Trophoblast cell (in vitro differentiated cells and primary cell): ENCODE measurements around the gene TMEM145.
A peak's percentile ranks its signal among the peaks of the same experiment; 100 is the strongest.

Experiments
- DNase-seq, 2 donors: peaks; one replicate each; pipeline ENCODE4 v3.0.0-alpha.2; 2016
- H2AFZ ChIP-seq: 2 replicates; pipeline ENCODE4 v1.6.1; 2013; ENCODE audit warnings: low read length, moderate library complexity, mild to moderate bottlenecking; ENCODE audit not compliant: insufficient read depth, poor library complexity
- H2AK5ac ChIP-seq: 2 replicates; pipeline ENCODE4 v1.6.1; 2013; ENCODE audit warnings: mild to moderate bottlenecking, low read length
- H2BK120ac ChIP-seq: 2 replicates; pipeline ENCODE4 v1.6.1; 2013; ENCODE audit warnings: low read length, mild to moderate bottlenecking, moderate library complexity; ENCODE audit not compliant: insufficient read depth, poor library complexity
- H2BK12ac ChIP-seq: 2 replicates; pipeline ENCODE4 v1.6.1; 2013; ENCODE audit warnings: mild to moderate bottlenecking, low read length, moderate library complexity
- H2BK5ac ChIP-seq: 2 replicates; pipeline ENCODE4 v1.6.1; 2013; ENCODE audit warnings: low read length, low read depth, moderate library complexity, mild to moderate bottlenecking; ENCODE audit not compliant: poor library complexity
- H3K14ac ChIP-seq: 2 replicates; pipeline ENCODE4 v1.6.1; 2013; ENCODE audit warnings: mild to moderate bottlenecking, low read length
- H3K18ac ChIP-seq: 2 replicates; pipeline ENCODE4 v1.6.1; 2013; ENCODE audit warnings: mild to moderate bottlenecking, low read length
- H3K23ac ChIP-seq: 2 replicates; pipeline ENCODE4 v1.6.1; 2013; ENCODE audit warnings: low read length
- H3K27ac ChIP-seq: 2 replicates; pipeline ENCODE4 v1.5.1; 2013; ENCODE audit warnings: low read depth, mild to moderate bottlenecking, inconsistent platforms, low read length, moderate library complexity
- H3K27me3 ChIP-seq: 2 replicates; pipeline ENCODE4 v1.6.1; 2013; ENCODE audit warnings: inconsistent platforms, mild to moderate bottlenecking, low read length, moderate library complexity; ENCODE audit not compliant: insufficient read depth
- H3K36me3 ChIP-seq, 2 experiments: 1 replicate in 1 of 2; 2 replicates in 1 of 2; pipeline ENCODE4 v1.6.1; 2013; ENCODE audit warnings: low read length in 2 of 2, mild to moderate bottlenecking in 2 of 2, moderate library complexity in 1 of 2; ENCODE audit not compliant: insufficient read depth in 2 of 2, control insufficient read depth in 1 of 2
- H3K4ac ChIP-seq: 2 replicates; pipeline ENCODE4 v1.6.1; 2013; ENCODE audit warnings: low read depth, mild to moderate bottlenecking, low read length, moderate library complexity
- H3K4me1 ChIP-seq, 2 experiments: 1 replicate in 1 of 2; 2 replicates in 1 of 2; pipeline ENCODE4 v1.6.1; 2013; ENCODE audit warnings: low read length in 2 of 2, mild to moderate bottlenecking in 2 of 2, moderate library complexity in 1 of 2; ENCODE audit not compliant: insufficient read depth in 2 of 2, control insufficient read depth in 1 of 2
- H3K4me2 ChIP-seq: 2 replicates; pipeline ENCODE4 v1.6.1; 2013; ENCODE audit warnings: inconsistent platforms, mild to moderate bottlenecking, low read length, moderate library complexity
- H3K4me3 ChIP-seq: 2 replicates; pipeline ENCODE4 v1.5.1; 2013; ENCODE audit warnings: mild to moderate bottlenecking, low read depth, low read length, inconsistent platforms
- H3K79me1 ChIP-seq: one replicate; pipeline ENCODE4 v1.6.1; 2013; ENCODE audit warnings: low read length
- H3K79me2 ChIP-seq: 2 replicates; pipeline ENCODE4 v1.6.1; 2013; ENCODE audit warnings: low read length, mild to moderate bottlenecking; ENCODE audit not compliant: control insufficient read depth, insufficient read depth, poor library complexity
- H3K9ac ChIP-seq: 2 replicates; pipeline ENCODE4 v1.6.1; 2013; ENCODE audit warnings: mild to moderate bottlenecking, low read length
- H3K9me3 ChIP-seq: 2 replicates; pipeline ENCODE4 v1.6.1; 2013; ENCODE audit warnings: low read depth, mild to moderate bottlenecking, control low read depth, inconsistent platforms, low read length; ENCODE audit not compliant: insufficient read depth
- H4K12ac ChIP-seq: 2 replicates; pipeline ENCODE4 v1.6.1; 2013; ENCODE audit warnings: low read depth, mild to moderate bottlenecking, low read length, moderate library complexity
- H4K8ac ChIP-seq: 2 replicates; pipeline ENCODE4 v1.6.1; 2013; ENCODE audit warnings: low read depth, mild to moderate bottlenecking, low read length, moderate library complexity
- H4K91ac ChIP-seq: one replicate; pipeline ENCODE4 v1.6.1; 2013; ENCODE audit warnings: low read depth, mild to moderate bottlenecking, low read length, moderate library complexity
- WGBS: extraction: QIAGEN DNeasy Blood & Tissue Kit; methylation state at CpG from one replicate; pipeline ENCODE4 v1.1.7; 2013; ENCODE audit warnings: missing lambda C conversion rate; ENCODE audit not compliant: insufficient read length, insufficient coverage; ENCODE audit errors: extremely low coverage; 5-methylcytosine and 5-hydroxymethylcytosine counted together

TMEM145 gene

DNA sequence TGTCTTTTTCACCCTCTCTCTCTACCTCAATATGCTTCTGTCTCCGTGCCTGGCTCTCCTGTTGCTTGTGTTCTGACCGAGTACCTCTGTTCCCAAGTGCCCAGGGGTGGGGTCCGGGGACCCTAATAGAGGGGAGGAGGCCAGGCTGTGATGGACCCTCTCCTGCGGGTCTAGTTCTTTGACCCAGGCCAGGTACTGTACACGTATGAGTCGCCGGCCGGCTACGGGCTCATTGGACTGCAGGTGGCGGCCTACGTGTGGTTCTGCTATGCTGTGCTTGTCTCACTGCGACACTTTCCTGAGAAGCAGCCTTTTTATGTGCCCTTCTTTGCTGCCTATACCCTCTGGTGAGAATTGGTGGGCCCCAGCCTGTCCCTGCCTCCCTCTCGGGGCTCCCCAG lies 4.4 kb downstream of the TMEM145 start:
- Histone ChIP-seq H2BK12ac (no peak overlapping the region), H3K9me3 (peaks cover 3% of the 10 kb centered on the region), H3K27ac (no peak overlapping the region), H3K27me3 (peaks cover 15% of the 10 kb centered on the region), H3K4me2 (no peak overlapping the region), H3K79me1 (no peaks in the 10 kb centered on the region), H4K12ac (no peak overlapping the region), H3K23ac (no peak overlapping the region), H3K4ac (no peak overlapping the region), H3K14ac (no peak overlapping the region), H2BK5ac (no peak overlapping the region), H4K91ac (no peak overlapping the region), H3K4me1 (peaks cover 3% of the 10 kb centered on the region in 2 experiments), H2AFZ (no peak overlapping the region), H4K8ac (no peak overlapping the region), H3K4me3 (no peak overlapping the region), H3K9ac (no peak overlapping the region), H3K18ac (no peak overlapping the region), H3K36me3 (no peaks in the 10 kb centered on the region), H2AK5ac (no peak overlapping the region), H2BK120ac (no peak overlapping the region), H3K79me2 (no peaks in the 10 kb centered on the region)
- no CpG with 5 or more reads among the region's 13 CpGs for WGBS
- no peak for DNase-seq

DNA sequence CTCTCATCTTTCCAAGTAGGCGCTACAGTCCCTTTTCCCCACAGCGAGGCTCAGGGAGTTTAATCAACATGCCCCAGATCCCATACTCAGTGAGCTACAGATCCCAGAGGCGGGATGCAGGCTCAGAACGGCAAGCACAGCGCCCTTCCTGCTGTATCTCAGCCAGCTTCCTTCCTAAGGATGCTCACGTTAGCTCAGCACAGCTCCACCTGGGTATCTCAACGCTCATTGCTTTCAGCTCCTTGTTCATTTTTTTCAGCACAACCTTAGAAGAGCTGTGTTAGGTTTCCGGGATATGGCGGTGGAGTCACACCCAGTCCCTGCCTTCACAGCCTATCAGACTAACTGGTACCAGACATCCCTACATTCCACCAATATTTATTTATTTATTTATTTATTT lies 9.2 kb downstream of the TMEM145 start:
- no peak overlapping the region for H2AFZ ChIP-seq
- no peak overlapping the region for H4K91ac ChIP-seq
- H4K12ac ChIP-seq: no peak overlapping the region
- H2BK12ac ChIP-seq: no peak overlapping the region
- H3K27me3 ChIP-seq: peaks cover 27% of the 10 kb centered on the region
- peaks cover 3% of the 10 kb centered on the region for H3K79me2 ChIP-seq
- H3K9ac ChIP-seq: no peak overlapping the region
- H3K9me3 ChIP-seq: peaks cover 2% of the 10 kb centered on the region
- H3K4me3 ChIP-seq: no peak overlapping the region
- H3K23ac ChIP-seq: no peak overlapping the region
- no peaks in the 10 kb centered on the region for H3K36me3 ChIP-seq
- H2BK5ac ChIP-seq: no peak overlapping the region
- no peak for DNase-seq
- H4K8ac ChIP-seq: no peak overlapping the region
- H3K18ac ChIP-seq: no peak overlapping the region
- peaks cover 5% of the 10 kb centered on the region for H3K79me1 ChIP-seq
- H2AK5ac ChIP-seq: no peak overlapping the region
- no peak overlapping the region for H3K14ac ChIP-seq
- no CpG with 5 or more reads among the region's 9 CpGs for WGBS
- H2BK120ac ChIP-seq: no peak overlapping the region
- H3K4me2 ChIP-seq: no peak overlapping the region
- no peak overlapping the region for H3K27ac ChIP-seq
- no peak overlapping the region for H3K4ac ChIP-seq
- H3K4me1 ChIP-seq: peaks cover 5% of the 10 kb centered on the region in 2 experiments

GRCh38 chr19:42323473-42323851 lies 10.4 kb downstream of the TMEM145 start:
- Histone ChIP-seq H3K18ac (no peak overlapping the region), H3K4ac (no peak overlapping the region), H3K4me1 (peaks cover 5% of the 10 kb centered on the region in 2 experiments), H4K91ac (no peak overlapping the region), H3K9ac (no peak overlapping the region), H2BK5ac (no peak overlapping the region), H3K4me2 (peak overlapping the region; percentile 4), H4K12ac (no peak overlapping the region), H3K79me2 (peaks cover 3% of the 10 kb centered on the region), H2AFZ (no peak overlapping the region), H3K27ac (no peak overlapping the region), H2AK5ac (no peak overlapping the region), H3K4me3 (no peak overlapping the region), H2BK12ac (no peak overlapping the region), H3K23ac (no peak overlapping the region), H3K79me1 (peaks cover 5% of the 10 kb centered on the region), H3K36me3 (no peaks in the 10 kb centered on the region), H4K8ac (no peak overlapping the region), H2BK120ac (no peak overlapping the region), H3K14ac (no peak overlapping the region), H3K9me3 (peaks cover 2% of the 10 kb centered on the region), H3K27me3 (peaks cover 27% of the 10 kb centered on the region)
- DNase-seq: no peak
- WGBS: no CpG with 5 or more reads among the region's 29 CpGs

GRCh38 chr19:42323852-42324654 lies 10.9 kb downstream of the TMEM145 start:
- no peak overlapping the region for H4K91ac ChIP-seq
- H3K4ac ChIP-seq: no peak overlapping the region
- WGBS: no CpG with 5 or more reads among the region's 92 CpGs
- H3K4me3 ChIP-seq: no peak overlapping the region
- peaks cover 2% of the 10 kb centered on the region for H3K9me3 ChIP-seq
- H3K4me2 ChIP-seq: peak overlapping the region; percentile 9
- H3K18ac ChIP-seq: no peak overlapping the region
- no peak overlapping the region for H4K12ac ChIP-seq
- no peak overlapping the region for H3K14ac ChIP-seq
- peaks cover 27% of the 10 kb centered on the region for H3K27me3 ChIP-seq
- no peak overlapping the region for H3K27ac ChIP-seq
- no peak overlapping the region for H3K9ac ChIP-seq
- DNase-seq: no peak
- no peaks in the 10 kb centered on the region for H3K36me3 ChIP-seq
- H3K23ac ChIP-seq: no peak overlapping the region
- H4K8ac ChIP-seq: peak overlapping the region; percentile 21
- H3K4me1 ChIP-seq: peaks cover 5% of the 10 kb centered on the region in 2 experiments
- H2AFZ ChIP-seq: no peak overlapping the region
- no peak overlapping the region for H2AK5ac ChIP-seq
- H3K79me1 ChIP-seq: peaks cover 5% of the 10 kb centered on the region
- no peak overlapping the region for H2BK12ac ChIP-seq
- H3K79me2 ChIP-seq: peaks cover 3% of the 10 kb centered on the region
- no peak overlapping the region for H2BK5ac ChIP-seq
- H2BK120ac ChIP-seq: no peak overlapping the region
